ENCODE results near the gene ABTB2. TPM values are rescaled to one million over a fixed set of nuclear protein-coding genes. Genes with fewer than 3 reads are reported as not detected.

The ABTB2 gene
- polyA plus RNA-seq, 2 of the 4 experiments (the other 2 are of a cell fraction) = 8.9 to 15.4 TPM

- Histone ChIP-seq H3K4me1 (peaks cover 60% of the 10 kb centered on the region), H3K9me3 (no peaks in the 10 kb centered on the region), H3K4me2 (peak overlapping the region; percentile 62), H3K27ac (peak overlapping the region; percentile 56 to 77), H3K4me3 (no peak overlapping the region)
- no peak for TF ChIP-seq TP53 (CRISPR knock-in tag; IDR thresholded peaks at IDR 0.05)
- no peak for TF ChIP-seq HDAC2 (IDR thresholded peaks at IDR 0.05)
- no peak for TF ChIP-seq POLR2A (IDR thresholded peaks at IDR 0.05; ENCODE audit: low read length)
- no peak for TF ChIP-seq MAX (IDR thresholded peaks at IDR 0.05)
- TF ChIP-seq RARB (CRISPR knock-in tag; IDR thresholded peaks at IDR 0.05) = no peak
- TF ChIP-seq MAFK (IDR thresholded peaks at IDR 0.05; ENCODE audit: partially characterized antibody) = no peak
- no peak for TF ChIP-seq EHF (CRISPR knock-in tag; IDR thresholded peaks at IDR 0.05)
- no peak for TF ChIP-seq HOXB5 (CRISPR knock-in tag; IDR thresholded peaks at IDR 0.05)
- TF ChIP-seq ZSCAN20 (CRISPR knock-in tag; IDR thresholded peaks at IDR 0.05) = no peak
- no peak for TF ChIP-seq E2F6 (IDR thresholded peaks at IDR 0.05; ENCODE audit: borderline replicate concordance, low read depth)
- no peak for TF ChIP-seq REST (IDR thresholded peaks at IDR 0.05)
- no peak for TF ChIP-seq FOSB (CRISPR knock-in tag; IDR thresholded peaks at IDR 0.05)
- no peak for TF ChIP-seq BCL3 (IDR thresholded peaks at IDR 0.05)
- no peak for TF ChIP-seq NFE2L2 (conservative IDR thresholded peaks at IDR 0.05; ENCODE audit: low read length)
- no peak for TF ChIP-seq CEBPB (IDR thresholded peaks at IDR 0.05)
- no peak for TF ChIP-seq RCOR1 (IDR thresholded peaks at IDR 0.05; ENCODE audit: low read depth, low read length)
- TF ChIP-seq RFX5 (IDR thresholded peaks at IDR 0.05) = no peak
- no peak for TF ChIP-seq ZFP36 (IDR thresholded peaks at IDR 0.05; ENCODE audit: borderline replicate concordance, partially characterized antibody)
- no peak for TF ChIP-seq KDM1A (IDR thresholded peaks at IDR 0.05; ENCODE audit: low read depth)
- CTCF ChIA-PET = no interaction called here
- 87% methylated on average over 10 of the region's 11 CpGs for WGBS (ENCODE audit: missing lambda C conversion rate)
- FAIRE-seq (no peak), DNase-seq (ENCODE audit: low read depth in 1 of 2, low spot score in 1 of 2) (no peak), ATAC-seq (no peak)
- POLR2A ChIA-PET = interaction anchor here (0.6 kb wide), 1 partner anchor 43 kb away, joined by 3 read pairs; no protein-coding TSS in a partner anchor
Observed at GRCh38 chr11:34267013-34267412, 90.8 kb downstream of the ABTB2 start.

GRCh38 chr11:34266090-34266912 lies 91.5 kb downstream of the ABTB2 start:
- DNase-seq (ENCODE audit: low read depth in 1 of 2, low spot score in 1 of 2) (no peak), ATAC-seq (peak; percentile 4 to 12; a peak in 2 of 6 replicates), FAIRE-seq (no peak)
- POLR2A ChIA-PET = interaction anchor here (0.6 kb wide), 1 partner anchor 42 kb away, joined by 3 read pairs; no protein-coding TSS in a partner anchor
- Histone ChIP-seq H3K27ac (peak overlapping the region; percentile 56 to 77), H3K4me1 (peaks cover 66% of the 10 kb centered on the region), H3K9me3 (no peaks in the 10 kb centered on the region), H3K4me3 (no peak overlapping the region), H3K4me2 (peak overlapping the region; percentile 62)
- WGBS (ENCODE audit: missing lambda C conversion rate) = 65% methylated on average over 11 of the region's 11 CpGs
- TF ChIP-seq CBX8 (IDR thresholded peaks at IDR 0.05) (no peak), NR3C1 (IDR thresholded peaks at IDR 0.05) (no peak), HOXB5 (CRISPR knock-in tag; IDR thresholded peaks at IDR 0.05) (no peak), PHF8 (IDR thresholded peaks at IDR 0.05; ENCODE audit: borderline replicate concordance, low read depth) (no peak), PBX3 (IDR thresholded peaks at IDR 0.05) (no peak), CHD2 (IDR thresholded peaks at IDR 0.05; ENCODE audit: low read length, partially characterized antibody) (no peak), SREBF2 (IDR thresholded peaks at IDR 0.05) (no peak), RCOR1 (IDR thresholded peaks at IDR 0.05; ENCODE audit: low read depth, low read length) (no peak), KDM5A (IDR thresholded peaks at IDR 0.05) (no peak), EHF (CRISPR knock-in tag; IDR thresholded peaks at IDR 0.05) (no peak), RFX5 (IDR thresholded peaks at IDR 0.05) (no peak), MAX (IDR thresholded peaks at IDR 0.05) (no peak), SMC3 (IDR thresholded peaks at IDR 0.05) (no peak; the same call in 2 of the 3 replicates), MAZ (IDR thresholded peaks at IDR 0.05; ENCODE audit: borderline replicate concordance, low read depth, low read length) (no peak), EHMT2 (IDR thresholded peaks at IDR 0.05; ENCODE audit: low read depth) (no peak), BCL3 (IDR thresholded peaks at IDR 0.05) (no peak), RARB (CRISPR knock-in tag; IDR thresholded peaks at IDR 0.05) (no peak), TP53 (CRISPR knock-in tag; IDR thresholded peaks at IDR 0.05) (no peak)
- CTCF ChIA-PET = no interaction called here

All from A549 (cell line).